ENCODE measurements around the gene HOPX.

DNA sequence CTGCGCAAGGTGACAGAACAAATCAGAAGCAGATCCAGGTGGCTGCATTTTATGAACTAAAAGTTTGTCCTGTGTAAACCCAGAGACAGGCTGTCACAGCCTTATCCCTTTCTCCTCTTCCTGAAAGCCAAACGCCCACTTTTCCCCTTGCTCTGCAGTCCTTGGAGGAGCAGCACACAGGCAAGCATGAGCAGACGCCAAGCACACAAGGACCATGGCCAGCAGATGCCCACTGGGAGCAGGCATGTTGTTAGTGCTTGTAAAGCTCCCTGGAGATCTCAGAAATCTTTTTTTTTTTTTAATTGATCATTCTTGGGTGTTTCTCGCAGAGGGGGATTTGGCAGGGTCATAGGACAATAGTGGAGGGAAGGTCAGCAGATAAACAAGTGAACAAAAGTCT, 11.5 kb upstream of the HOPX start:
- TF ChIP-seq CTCF (conservative IDR thresholded peaks at IDR 0.05): no peak
- TF ChIP-seq EZH2 (IDR thresholded peaks at IDR 0.05; ENCODE audit: low read depth): no peak

All from PC-9 (cell line).